OCI-LY1 (cell line): ENCODE measurements around the gene ADTRP.

Experiments used
- H2AFZ ChIP-seq: fragments of 200-600 bp; sonication (generic), shearing (Covaris generic); 2 replicates; pipeline ENCODE4 v1.6.0; 2014; ENCODE audit warnings: antibody characterized with exemption, mild to moderate bottlenecking, low read length
- H3F3A ChIP-seq: fragments of 200-600 bp; sonication (generic), shearing (Covaris generic); 2 replicates; pipeline ENCODE4 v1.6.0; 2014; ENCODE audit warnings: mild to moderate bottlenecking, antibody characterized with exemption, low read length, moderate library complexity; ENCODE audit not compliant: insufficient read depth
- H3K27ac ChIP-seq: fragments of 200-600 bp; sonication (generic); 2 replicates; pipeline ENCODE4 v1.5.1; 2014; ENCODE audit warnings: low read length, mixed run types, mild to moderate bottlenecking, low read depth; ENCODE audit not compliant: poor library complexity, severe bottlenecking
- H3K27me3 ChIP-seq: fragments of 200-600 bp; sonication (generic); 2 replicates; pipeline ENCODE4 v1.6.0; 2014; ENCODE audit warnings: antibody characterized with exemption, mild to moderate bottlenecking, low read length, moderate library complexity; ENCODE audit not compliant: insufficient read depth
- H3K36me3 ChIP-seq: fragments of 200-600 bp; sonication (generic); 2 replicates; pipeline ENCODE4 v1.6.1; 2014; ENCODE audit warnings: mild to moderate bottlenecking, antibody characterized with exemption, low read length, moderate library complexity, mixed read lengths; ENCODE audit not compliant: insufficient read depth
- H3K4me1 ChIP-seq: fragments of 200-600 bp; sonication (generic); 2 replicates; pipeline ENCODE4 v1.5.1; 2014; ENCODE audit warnings: mild to moderate bottlenecking, low read length, moderate library complexity; ENCODE audit not compliant: insufficient read depth, severe bottlenecking
- H3K4me2 ChIP-seq: fragments of 200-600 bp; sonication (generic), shearing (Covaris generic); 2 replicates; pipeline ENCODE4 v1.6.1; 2014; ENCODE audit warnings: low read length
- H3K4me3 ChIP-seq: fragments of 200-600 bp; sonication (generic); 2 replicates; pipeline ENCODE4 v1.5.1; 2014; ENCODE audit warnings: low read length, low read depth, mild to moderate bottlenecking, mixed read lengths; ENCODE audit not compliant: poor library complexity, severe bottlenecking
- H3K79me2 ChIP-seq: fragments of 200-600 bp; shearing (Covaris generic); 2 replicates; pipeline ENCODE4 v1.6.1; 2016; ENCODE audit warnings: mixed run types, low read length, mixed read lengths; ENCODE audit not compliant: insufficient read depth
- H3K9ac ChIP-seq: fragments of 200-600 bp; sonication (generic), shearing (Covaris generic); 2 replicates; pipeline ENCODE4 v1.6.1; 2014; ENCODE audit warnings: mild to moderate bottlenecking, low read length, mixed read lengths
- H3K9me2 ChIP-seq: fragments of 200-600 bp; sonication (generic), shearing (Covaris generic); 2 replicates; pipeline ENCODE4 v1.6.1; 2014; ENCODE audit warnings: low read depth, mild to moderate bottlenecking, low read length, mixed read lengths
- H3K9me3 ChIP-seq: fragments of 200-600 bp; shearing (Covaris generic); 2 replicates; pipeline ENCODE4 v1.6.1; 2014; ENCODE audit warnings: low read length, mixed read lengths
- H4K20me1 ChIP-seq: fragments of 200-600 bp; sonication (generic), shearing (Covaris generic); 2 replicates; pipeline ENCODE4 v1.6.0; 2016; ENCODE audit warnings: mild to moderate bottlenecking, low read length; ENCODE audit not compliant: insufficient read depth
- CTCF ChIP-seq: fragments of 200-600 bp; sonication (generic), shearing (Covaris generic); IDR thresholded peaks from 2 replicates; pipeline ENCODE4 v1.5.1; 2017; ENCODE audit warnings: mild to moderate bottlenecking, antibody characterized with exemption, low read length, moderate library complexity, mixed read lengths
- EZH2 ChIP-seq: fragments of 200-600 bp; sonication (generic), shearing (Covaris generic); IDR thresholded peaks from 2 replicates; pipeline ENCODE4 v1.8.0; 2017; ENCODE audit warnings: borderline replicate concordance, mixed run types, mild to moderate bottlenecking, antibody characterized with exemption, low read length, moderate library complexity, mixed read lengths

ADTRP gene

GRCh38 chr6:11819486-11819885 lies 40.9 kb upstream of the ADTRP start:
- Histone ChIP-seq H4K20me1 (no peaks in the 10 kb centered on the region), H3K4me2 (no peak overlapping the region), H3K9ac (no peak overlapping the region), H3K36me3 (no peaks in the 10 kb centered on the region), H3K9me3 (no peaks in the 10 kb centered on the region), H3K9me2 (no peaks in the 10 kb centered on the region), H3K4me3 (no peak overlapping the region), H3K4me1 (no peaks in the 10 kb centered on the region), H3K79me2 (no peaks in the 10 kb centered on the region), H2AFZ (no peak overlapping the region), H3F3A (no peaks in the 10 kb centered on the region), H3K27me3 (peaks cover 6% of the 10 kb centered on the region; the same call in 1 of the 2 replicates), H3K27ac (no peak overlapping the region)
- no peak for TF ChIP-seq CTCF
- no peak for TF ChIP-seq EZH2

- Histone ChIP-seq H3K27me3 (no peaks in the 10 kb centered on the region), H3K9me3 (no peaks in the 10 kb centered on the region), H3K9ac (no peak overlapping the region), H4K20me1 (no peaks in the 10 kb centered on the region), H3F3A (no peaks in the 10 kb centered on the region), H3K36me3 (no peaks in the 10 kb centered on the region), H2AFZ (no peak overlapping the region), H3K4me1 (no peaks in the 10 kb centered on the region), H3K27ac (no peak overlapping the region), H3K9me2 (no peaks in the 10 kb centered on the region), H3K4me2 (no peak overlapping the region), H3K79me2 (no peaks in the 10 kb centered on the region), H3K4me3 (no peak overlapping the region)
- TF ChIP-seq EZH2: no peak
Measured at GRCh38 chr6:11815231-11815630, 36.6 kb upstream of the ADTRP start.

- no peak for TF ChIP-seq EZH2
- no peak for TF ChIP-seq CTCF
- H3F3A ChIP-seq: no peaks in the 10 kb centered on the region
- H3K27me3 ChIP-seq: no peaks in the 10 kb centered on the region
- no peaks in the 10 kb centered on the region for H3K36me3 ChIP-seq
- H3K9me3 ChIP-seq: no peaks in the 10 kb centered on the region
- H3K79me2 ChIP-seq: no peaks in the 10 kb centered on the region
- H2AFZ ChIP-seq: no peak overlapping the region
- no peak overlapping the region for H3K4me3 ChIP-seq
- H3K4me2 ChIP-seq: no peak overlapping the region
- no peak overlapping the region for H3K27ac ChIP-seq
- no peaks in the 10 kb centered on the region for H4K20me1 ChIP-seq
- H3K9me2 ChIP-seq: no peaks in the 10 kb centered on the region
- H3K4me1 ChIP-seq: no peaks in the 10 kb centered on the region
- no peak overlapping the region for H3K9ac ChIP-seq
Measured at GRCh38 chr6:11814819-11815218, 36.2 kb upstream of the ADTRP start.

GRCh38 chr6:11814106-11814505 lies 35.5 kb upstream of the ADTRP start:
- Histone ChIP-seq H3K27ac (no peak overlapping the region), H3K79me2 (no peaks in the 10 kb centered on the region), H3K9me2 (no peaks in the 10 kb centered on the region), H3K4me3 (no peak overlapping the region), H3K4me1 (no peaks in the 10 kb centered on the region), H3F3A (no peaks in the 10 kb centered on the region), H3K4me2 (no peak overlapping the region), H3K27me3 (no peaks in the 10 kb centered on the region), H3K9me3 (no peaks in the 10 kb centered on the region), H3K9ac (no peak overlapping the region), H2AFZ (no peak overlapping the region), H4K20me1 (no peaks in the 10 kb centered on the region), H3K36me3 (no peaks in the 10 kb centered on the region)
- TF ChIP-seq EZH2 (no peak), CTCF (no peak)
